Neural progenitor cell (in vitro differentiated cells): ENCODE measurements around the gene KCNJ9.

Experiments
- EZH2phosphoT487 ChIP-seq: fragments of 200-600 bp; sonication (generic); IDR thresholded peaks from 2 replicates; pipeline ENCODE4 v1.6.1; 2017; ENCODE audit warnings: antibody characterized with exemption
- TF ChIP-seq, protein P1 (sequence below): fragments of 200-600 bp; sonication (generic); IDR thresholded peaks from 2 replicates; pipeline ENCODE4 v1.5.1; 2017; ENCODE audit warnings: antibody characterized with exemption, mild to moderate bottlenecking

DNA sequence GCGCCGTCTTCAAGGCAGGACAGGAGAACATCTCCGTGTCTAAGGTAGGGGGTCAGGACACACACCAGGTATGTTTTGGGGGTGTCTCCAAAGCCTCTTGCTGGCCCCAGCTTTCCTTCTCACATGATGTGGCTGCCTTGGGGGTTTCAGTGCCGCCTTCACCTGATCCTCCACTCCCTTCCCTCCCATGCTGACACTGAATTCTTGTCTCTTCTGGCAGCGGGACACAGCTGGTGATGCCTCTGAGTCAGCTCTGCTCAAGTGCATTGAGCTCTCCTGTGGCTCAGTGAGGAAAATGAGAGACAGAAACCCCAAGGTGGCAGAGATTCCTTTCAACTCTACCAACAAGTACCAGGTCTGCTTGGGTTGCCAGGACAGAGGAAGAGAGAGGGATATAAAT, 47.7 kb downstream of the KCNJ9 start:
- TF ChIP-seq, protein P1, sequence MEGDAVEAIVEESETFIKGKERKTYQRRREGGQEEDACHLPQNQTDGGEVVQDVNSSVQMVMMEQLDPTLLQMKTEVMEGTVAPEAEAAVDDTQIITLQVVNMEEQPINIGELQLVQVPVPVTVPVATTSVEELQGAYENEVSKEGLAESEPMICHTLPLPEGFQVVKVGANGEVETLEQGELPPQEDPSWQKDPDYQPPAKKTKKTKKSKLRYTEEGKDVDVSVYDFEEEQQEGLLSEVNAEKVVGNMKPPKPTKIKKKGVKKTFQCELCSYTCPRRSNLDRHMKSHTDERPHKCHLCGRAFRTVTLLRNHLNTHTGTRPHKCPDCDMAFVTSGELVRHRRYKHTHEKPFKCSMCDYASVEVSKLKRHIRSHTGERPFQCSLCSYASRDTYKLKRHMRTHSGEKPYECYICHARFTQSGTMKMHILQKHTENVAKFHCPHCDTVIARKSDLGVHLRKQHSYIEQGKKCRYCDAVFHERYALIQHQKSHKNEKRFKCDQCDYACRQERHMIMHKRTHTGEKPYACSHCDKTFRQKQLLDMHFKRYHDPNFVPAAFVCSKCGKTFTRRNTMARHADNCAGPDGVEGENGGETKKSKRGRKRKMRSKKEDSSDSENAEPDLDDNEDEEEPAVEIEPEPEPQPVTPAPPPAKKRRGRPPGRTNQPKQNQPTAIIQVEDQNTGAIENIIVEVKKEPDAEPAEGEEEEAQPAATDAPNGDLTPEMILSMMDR: no peak
- TF ChIP-seq EZH2phosphoT487: no peak
